HCT116 (cell line): ENCODE results near the gene CTSH. TPM values are rescaled to one million over a fixed set of nuclear protein-coding genes. Genes with fewer than 3 reads are reported as not detected.

Experiments
- ATAC-seq: fragments of 200-7000 bp; cut with Tn5 transposase; 2 replicates; pipeline ENCODE4 v1.9.1; 2020; ENCODE audit warnings: mild to moderate bottlenecking, moderate library complexity
- BruUV-seq: library from RNA; stranded (reverse); fragments of 400-500 nt; replicated peaks from 2 replicates; lab custom pipeline; 2021; lab: Mats Ljungman, UMichigan
- CTCF ChIA-PET: fragments of 300-600 bp; sonication (Branson Sonifier 250); formaldehyde crosslinking; loops from one replicate; lab custom pipeline; 2021; ENCODE audit warnings: antibody characterized with exemption; lab: Charles Lee
- POLR2A ChIA-PET: fragments of 300-600, 350-600 bp; sonication (Branson Sonifier 250); formaldehyde crosslinking; loops from one replicate; lab custom pipeline; 2021; ENCODE audit warnings: antibody characterized with exemption; lab: Charles Lee
- RAD21 ChIA-PET, 2 experiments: fragments of 300-600 bp; sonication (Branson Sonifier 250); formaldehyde crosslinking; loops; one replicate each; lab custom pipeline; 2023; ENCODE audit warnings: low total read pairs in 2 of 2; ENCODE audit not compliant: uncharacterized antibody in 2 of 2, unreplicated experiment in 2 of 2, low non-redundant PET in 1 of 2; lab: Charles Lee
- DNase-seq: peaks from one replicate; pipeline ENCODE4 v3.0.0-alpha.2; 2010; ENCODE audit warnings: low read depth, low spot score
- H2AFZ ChIP-seq: fragments of 200-600 bp; shearing (Covaris generic), sonication (generic); 2 replicates; pipeline ENCODE4 v1.6.1; 2017; ENCODE audit warnings: low read depth, mixed run types, mixed read lengths, antibody characterized with exemption, low read length; ENCODE audit not compliant: poor library complexity, severe bottlenecking
- H3K27ac ChIP-seq: 2 replicates; pipeline ENCODE4 v1.5.1; 2012; ENCODE audit warnings: low read depth, low read length
- H3K27me3 ChIP-seq: fragments of 200-600 bp; sonication (generic); 2 replicates; pipeline ENCODE4 v1.6.1; 2016; ENCODE audit warnings: mixed run types, low read length, mixed read lengths; ENCODE audit not compliant: insufficient read depth
- H3K36me3 ChIP-seq, 2 experiments: fragments of 200-500 bp in 1 of 2; fragments of 200-600 bp in 1 of 2; sonication (Bioruptor generic) in 1 of 2; sonication (generic) in 1 of 2; 2 replicates each; pipeline versions ENCODE4 v1.5.1 to v1.6.1; 2014 to 2016; ENCODE audit warnings: low read length in 2 of 2, inconsistent platforms in 1 of 2, mixed read lengths in 1 of 2, mixed run types in 1 of 2; ENCODE audit not compliant: insufficient read depth in 2 of 2, control insufficient read depth in 1 of 2
- H3K4me1 ChIP-seq, 2 experiments: fragments of 200-600 bp in 1 of 2; sonication (generic) in 1 of 2; 2 replicates each; pipeline versions ENCODE4 v1.5.1 to v1.6.1; 2012 to 2017; ENCODE audit warnings: low read length in 2 of 2, inconsistent platforms in 1 of 2, mild to moderate bottlenecking in 1 of 2, mixed read lengths in 1 of 2, mixed run types in 1 of 2, moderate library complexity in 1 of 2; ENCODE audit not compliant: insufficient read depth in 2 of 2, control insufficient read depth in 1 of 2
- H3K4me2 ChIP-seq: fragments of 200-600 bp; sonication (generic); 2 replicates; pipeline ENCODE4 v1.6.1; 2017; ENCODE audit warnings: mixed run types, low read length, mixed read lengths
- H3K4me3 ChIP-seq, 2 experiments: fragments of 200-600 bp in 1 of 2; sonication (generic) in 1 of 2; replicated peaks in 1 of 2; 2 replicates each; pipeline ENCODE4 v1.5.1; 2011 to 2016; ENCODE audit warnings: low read length in 2 of 2, control low read depth in 1 of 2, low read depth in 1 of 2, mild to moderate bottlenecking in 1 of 2, mixed read lengths in 1 of 2, mixed run types in 1 of 2
- H3K79me2 ChIP-seq: fragments of 200-600 bp; sonication (generic); 2 replicates; pipeline ENCODE4 v1.6.1; 2017; ENCODE audit warnings: mild to moderate bottlenecking, mixed run types, low read length, moderate library complexity, mixed read lengths; ENCODE audit not compliant: insufficient read depth
- H3K9ac ChIP-seq: fragments of 200-600 bp; sonication (generic); 2 replicates; pipeline ENCODE4 v1.6.1; 2016; ENCODE audit warnings: low read length, mixed read lengths
- H3K9me2 ChIP-seq: fragments of 200-600 bp; sonication (generic), shearing (Covaris generic); 2 replicates; pipeline ENCODE4 v1.6.1; 2017; ENCODE audit warnings: mixed run types, mild to moderate bottlenecking, moderate library complexity; ENCODE audit not compliant: insufficient read depth
- H3K9me3 ChIP-seq, 2 experiments: fragments of 200-500 bp in 1 of 2; fragments of 200-600 bp in 1 of 2; sonication (Bioruptor generic) in 1 of 2; sonication (generic) in 1 of 2; 2 replicates each; pipeline ENCODE4 v1.6.1; 2014 to 2017; ENCODE audit warnings: low read length in 2 of 2, mixed read lengths in 2 of 2, inconsistent platforms in 1 of 2, low read depth in 1 of 2, mild to moderate bottlenecking in 1 of 2, mixed run types in 1 of 2, moderate library complexity in 1 of 2; ENCODE audit not compliant: control insufficient read depth in 1 of 2, insufficient read depth in 1 of 2
- H4K20me1 ChIP-seq: fragments of 200-600 bp; sonication (generic), shearing (Covaris generic); 2 replicates; pipeline ENCODE4 v1.6.1; 2017; ENCODE audit warnings: mixed run types, mild to moderate bottlenecking, moderate library complexity; ENCODE audit not compliant: insufficient read depth
- ATF3 ChIP-seq: IDR thresholded peaks from 2 replicates; pipeline ENCODE4 v1.6.1; 2012
- CBX3 ChIP-seq: IDR thresholded peaks from 2 replicates; pipeline ENCODE4 v1.6.1; 2012; ENCODE audit warnings: low read depth
- CEBPB ChIP-seq: IDR thresholded peaks from 2 replicates; pipeline ENCODE4 v1.6.1; 2012; ENCODE audit warnings: low read depth
- EGR1 ChIP-seq: IDR thresholded peaks from 2 replicates; pipeline ENCODE4 v1.6.1; 2012; ENCODE audit warnings: low read depth
- ELF1 ChIP-seq: IDR thresholded peaks from 2 replicates; pipeline ENCODE4 v1.6.1; 2012; ENCODE audit warnings: low read depth, borderline replicate concordance
- EZH2 ChIP-seq: fragments of 200-600 bp; sonication (generic); IDR thresholded peaks from 2 replicates; pipeline ENCODE4 v1.6.1; 2017; ENCODE audit warnings: antibody characterized with exemption, mixed run types
- EZH2phosphoT487 ChIP-seq: fragments of 200-600 bp; IDR thresholded peaks from 2 replicates; pipeline ENCODE4 v1.6.1; 2018; ENCODE audit warnings: antibody characterized with exemption, borderline replicate concordance
- FOSL1 ChIP-seq: IDR thresholded peaks from 2 replicates; pipeline ENCODE4 v1.6.1; 2012; ENCODE audit warnings: low read depth
- MAX ChIP-seq: IDR thresholded peaks from 2 replicates; pipeline ENCODE4 v1.6.1; 2012
- POLR2A ChIP-seq: IDR thresholded peaks from 2 replicates; pipeline ENCODE4 v1.7.0; 2011; ENCODE audit warnings: borderline replicate concordance; ENCODE audit not compliant: insufficient read depth, insufficient read length; ENCODE audit errors: extremely low read depth
- POLR2AphosphoS5 ChIP-seq: IDR thresholded peaks from 2 replicates; pipeline ENCODE4 v1.6.1; 2011; ENCODE audit warnings: mild to moderate bottlenecking, low read depth, low read length, moderate library complexity
- RAD21 ChIP-seq: IDR thresholded peaks from 2 replicates; pipeline ENCODE4 v1.6.1; 2012; ENCODE audit warnings: low read depth, mild to moderate bottlenecking
- REST ChIP-seq: IDR thresholded peaks from 2 replicates; pipeline ENCODE4 v1.6.1; 2012; ENCODE audit warnings: low read depth
- SIN3A ChIP-seq: IDR thresholded peaks from 2 replicates; pipeline ENCODE4 v1.6.1; 2012; ENCODE audit warnings: low read depth
- SP1 ChIP-seq: IDR thresholded peaks from 2 replicates; pipeline ENCODE4 v1.6.1; 2012; ENCODE audit warnings: low read depth
- SRF ChIP-seq: IDR thresholded peaks from 2 replicates; pipeline ENCODE4 v1.6.1; 2012; ENCODE audit warnings: low read depth
- TCF7L2 ChIP-seq: IDR thresholded peaks from 2 replicates; pipeline ENCODE4 v1.7.0; 2011; ENCODE audit warnings: borderline replicate concordance, inconsistent platforms; ENCODE audit not compliant: insufficient read depth, insufficient read length; ENCODE audit errors: extremely low read depth
- YY1 ChIP-seq: IDR thresholded peaks from 2 replicates; pipeline ENCODE4 v1.6.1; 2011; ENCODE audit warnings: low read length, low read depth, moderate library complexity, mild to moderate bottlenecking; ENCODE audit not compliant: insufficient replicate concordance; ENCODE audit errors: extremely low read depth
- ZBTB33 ChIP-seq: IDR thresholded peaks from 2 replicates; pipeline ENCODE4 v1.6.1; 2011; ENCODE audit warnings: mild to moderate bottlenecking, low read length, moderate library complexity; ENCODE audit not compliant: insufficient replicate concordance; ENCODE audit errors: extremely low read depth
- ZFX ChIP-seq: fragments of 450-650 bp; IDR thresholded peaks from 2 replicates; pipeline ENCODE4 v1.6.1; 2017
- ZNF274 ChIP-seq: fragments of 200-500 bp; sonication (Bioruptor generic); IDR thresholded peaks from 2 replicates; pipeline ENCODE4 v1.6.1; 2014; ENCODE audit warnings: mild to moderate bottlenecking, low read depth, low read length, inconsistent platforms
- intact Hi-C: fragments of 100-400 bp; cut with micrococcal nuclease; formaldehyde crosslinking; loops from 2 replicates; pipeline ENCODE4 v1.10.0; 2022
- total RNA-seq: library from RNA; stranded (reverse); gene quantifications from one replicate; pipeline ENCODE4 v1.2.1, GENCODE V29; 2021; ENCODE audit not compliant: unreplicated experiment

Gene CTSH
- total RNA-seq, 1 experiment from 2014 or later = 37.5 TPM

- intact Hi-C loops = loop anchor here (5.0 kb wide), 1 partner anchor 116 kb away; no protein-coding TSS in a partner anchor
- no TSS peak for BruUV-seq
- no peaks in the 10 kb centered on the region for H3K9me3 ChIP-seq
- peak overlapping the region; percentile 98 for H3K27ac ChIP-seq
- ChIA-PET CTCF (interaction anchor here (0.7 to 1.8 kb wide), 9 partner anchors 10 to 118 kb away, joined by 3 to 6 read pairs (median 4); partner anchors contain the start of gene ADAMTS7), RAD21 (interaction anchor here in 1 of 2 experiments (0.7 kb wide), 1 partner anchor 195 kb away, joined by 3 read pairs; no protein-coding TSS in a partner anchor), POLR2A (interaction anchor here (0.7 to 0.8 kb wide), 4 partner anchors 12 to 388 kb away, joined by 3 to 6 read pairs (median 4); no protein-coding TSS in a partner anchor)
- no peaks in the 10 kb centered on the region for H3K9me2 ChIP-seq
- peaks cover 19 to 36% of the 10 kb centered on the region in 2 experiments; a peak in 3 of 4 replicates for H3K4me1 ChIP-seq
- DNase-seq = peak; percentile 77
- H2AFZ ChIP-seq = no peak overlapping the region
- peak overlapping the region; percentile 73 for H3K4me2 ChIP-seq
- H3K4me3 ChIP-seq = peak overlapping the region; percentile 85 to 98
- peak overlapping the region; percentile 100 for H3K9ac ChIP-seq
- H3K27me3 ChIP-seq = no peaks in the 10 kb centered on the region
- H3K36me3 ChIP-seq = no peaks in the 10 kb centered on the region
- H3K79me2 ChIP-seq = peaks cover 51% of the 10 kb centered on the region
- peak; percentile 77 for ATAC-seq
- peaks cover 35% of the 10 kb centered on the region; the same call in 1 of the 2 replicates for H4K20me1 ChIP-seq
- no peak for TF ChIP-seq EZH2
- no peak for TF ChIP-seq RAD21
- TF ChIP-seq POLR2AphosphoS5 = peak; percentile 73
- peak; percentile 63; the same call in 1 of the 2 replicates for TF ChIP-seq SIN3A
- no peak for TF ChIP-seq REST
- TF ChIP-seq SP1 = no peak
- no peak for TF ChIP-seq POLR2A
- TF ChIP-seq SRF = no peak
- TF ChIP-seq ZNF274 = no peak
- TF ChIP-seq MAX = peak; percentile 77
- no peak for TF ChIP-seq ZBTB33
- TF ChIP-seq EZH2phosphoT487 = no peak
- peak; percentile 71 for TF ChIP-seq CBX3
- no peak for TF ChIP-seq ATF3
- no peak for TF ChIP-seq CEBPB
- TF ChIP-seq TCF7L2 = no peak
- no peak for TF ChIP-seq ELF1
- TF ChIP-seq EGR1 = peak; percentile 87
- TF ChIP-seq ZFX = no peak
- peak; percentile 98 for TF ChIP-seq YY1
- TF ChIP-seq FOSL1 = no peak
Measured at GRCh38 chr15:78872972-78873792, 71.7 kb downstream of the CTSH start.
